WTC11 (cell line): ENCODE results near the gene C4orf50.

Source experiments
- CREB1 ChIP-seq: sonication (generic); formaldehyde crosslinking; IDR thresholded peaks from 2 replicates; pipeline ENCODE4 v1.8.0; 2023; ENCODE audit warnings: mild to moderate bottlenecking, missing genetic modification reagents
- FOXK1 ChIP-seq: sonication (generic); formaldehyde crosslinking; IDR thresholded peaks from 2 replicates; pipeline ENCODE4 v1.8.0; 2022; ENCODE audit warnings: mild to moderate bottlenecking, moderate library complexity, missing genetic modification reagents
- NFYB ChIP-seq: sonication (generic); formaldehyde crosslinking; conservative IDR thresholded peaks from 2 replicates; pipeline ENCODE4 v1.8.0; 2022; ENCODE audit warnings: low read depth, missing genetic modification reagents
- NR1H2 ChIP-seq: sonication (generic); formaldehyde crosslinking; IDR thresholded peaks from 2 replicates; pipeline ENCODE4 v1.9.0; 2021; ENCODE audit warnings: mild to moderate bottlenecking, moderate library complexity, missing genetic modification reagents
- TF ChIP-seq, protein P1 (sequence below): sonication (generic); formaldehyde crosslinking; IDR thresholded peaks from 2 replicates; pipeline ENCODE4 v1.8.0; 2023; ENCODE audit warnings: missing genetic modification reagents
- TF ChIP-seq, protein P2 (sequence below): sonication (generic); formaldehyde crosslinking; IDR thresholded peaks from 2 replicates; pipeline ENCODE4 v1.8.1; 2023; ENCODE audit warnings: mild to moderate bottlenecking, missing genetic modification reagents, moderate library complexity
- TF ChIP-seq, protein P3 (sequence below): fragments of 200-600 bp; IDR thresholded peaks from 2 replicates; pipeline ENCODE4 v1.8.0; 2022; ENCODE audit warnings: antibody characterized with exemption
- TF ChIP-seq, protein P4 (sequence below): fragments of 250-450 bp; sonication (Bioruptor Pico); IDR thresholded peaks from 2 replicates; pipeline ENCODE4 v2.1.2; 2022; ENCODE audit warnings: mild to moderate bottlenecking, moderate library complexity
- TF ChIP-seq, protein P5 (sequence below): sonication (generic); formaldehyde crosslinking; IDR thresholded peaks from 2 replicates; pipeline ENCODE4 v1.8.0; 2022; ENCODE audit warnings: mild to moderate bottlenecking, missing genetic modification reagents
- TF ChIP-seq, protein P6 (sequence below): sonication (generic); formaldehyde crosslinking; conservative IDR thresholded peaks from 2 replicates; pipeline ENCODE4 v1.8.1; 2022; ENCODE audit warnings: mild to moderate bottlenecking, missing genetic modification reagents

DNA sequence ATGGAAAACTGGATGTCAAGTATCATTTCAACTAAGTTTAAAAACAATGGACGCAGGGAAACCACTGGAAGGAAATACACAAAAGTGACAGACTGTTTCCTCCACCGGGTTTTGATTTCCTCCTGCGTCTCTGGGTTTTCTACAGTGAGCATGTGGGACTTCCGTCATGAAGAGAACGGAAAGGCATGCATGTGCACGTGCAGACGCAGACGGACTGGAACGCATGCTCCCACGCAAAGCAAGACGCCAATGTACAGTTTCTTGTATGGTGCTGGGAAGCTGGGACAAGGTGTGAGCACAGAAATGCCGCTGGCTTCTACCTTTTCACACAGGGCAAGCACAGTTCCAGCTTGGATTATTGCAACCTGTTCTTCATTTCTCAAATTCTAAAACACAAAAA, 30.3 kb upstream of the C4orf50 start:
- TF ChIP-seq FOXK1 (CRISPR knock-in tag), result no peak
- TF ChIP-seq, protein P1, sequence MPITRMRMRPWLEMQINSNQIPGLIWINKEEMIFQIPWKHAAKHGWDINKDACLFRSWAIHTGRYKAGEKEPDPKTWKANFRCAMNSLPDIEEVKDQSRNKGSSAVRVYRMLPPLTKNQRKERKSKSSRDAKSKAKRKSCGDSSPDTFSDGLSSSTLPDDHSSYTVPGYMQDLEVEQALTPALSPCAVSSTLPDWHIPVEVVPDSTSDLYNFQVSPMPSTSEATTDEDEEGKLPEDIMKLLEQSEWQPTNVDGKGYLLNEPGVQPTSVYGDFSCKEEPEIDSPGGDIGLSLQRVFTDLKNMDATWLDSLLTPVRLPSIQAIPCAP, result no peak
- no peak for TF ChIP-seq CREB1 (CRISPR knock-in tag)
- TF ChIP-seq, protein P2, sequence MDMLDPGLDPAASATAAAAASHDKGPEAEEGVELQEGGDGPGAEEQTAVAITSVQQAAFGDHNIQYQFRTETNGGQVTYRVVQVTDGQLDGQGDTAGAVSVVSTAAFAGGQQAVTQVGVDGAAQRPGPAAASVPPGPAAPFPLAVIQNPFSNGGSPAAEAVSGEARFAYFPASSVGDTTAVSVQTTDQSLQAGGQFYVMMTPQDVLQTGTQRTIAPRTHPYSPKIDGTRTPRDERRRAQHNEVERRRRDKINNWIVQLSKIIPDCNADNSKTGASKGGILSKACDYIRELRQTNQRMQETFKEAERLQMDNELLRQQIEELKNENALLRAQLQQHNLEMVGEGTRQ (CRISPR knock-in tag), result no peak
- TF ChIP-seq, protein P3, sequence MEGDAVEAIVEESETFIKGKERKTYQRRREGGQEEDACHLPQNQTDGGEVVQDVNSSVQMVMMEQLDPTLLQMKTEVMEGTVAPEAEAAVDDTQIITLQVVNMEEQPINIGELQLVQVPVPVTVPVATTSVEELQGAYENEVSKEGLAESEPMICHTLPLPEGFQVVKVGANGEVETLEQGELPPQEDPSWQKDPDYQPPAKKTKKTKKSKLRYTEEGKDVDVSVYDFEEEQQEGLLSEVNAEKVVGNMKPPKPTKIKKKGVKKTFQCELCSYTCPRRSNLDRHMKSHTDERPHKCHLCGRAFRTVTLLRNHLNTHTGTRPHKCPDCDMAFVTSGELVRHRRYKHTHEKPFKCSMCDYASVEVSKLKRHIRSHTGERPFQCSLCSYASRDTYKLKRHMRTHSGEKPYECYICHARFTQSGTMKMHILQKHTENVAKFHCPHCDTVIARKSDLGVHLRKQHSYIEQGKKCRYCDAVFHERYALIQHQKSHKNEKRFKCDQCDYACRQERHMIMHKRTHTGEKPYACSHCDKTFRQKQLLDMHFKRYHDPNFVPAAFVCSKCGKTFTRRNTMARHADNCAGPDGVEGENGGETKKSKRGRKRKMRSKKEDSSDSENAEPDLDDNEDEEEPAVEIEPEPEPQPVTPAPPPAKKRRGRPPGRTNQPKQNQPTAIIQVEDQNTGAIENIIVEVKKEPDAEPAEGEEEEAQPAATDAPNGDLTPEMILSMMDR, result no peak
- TF ChIP-seq, protein P4, sequence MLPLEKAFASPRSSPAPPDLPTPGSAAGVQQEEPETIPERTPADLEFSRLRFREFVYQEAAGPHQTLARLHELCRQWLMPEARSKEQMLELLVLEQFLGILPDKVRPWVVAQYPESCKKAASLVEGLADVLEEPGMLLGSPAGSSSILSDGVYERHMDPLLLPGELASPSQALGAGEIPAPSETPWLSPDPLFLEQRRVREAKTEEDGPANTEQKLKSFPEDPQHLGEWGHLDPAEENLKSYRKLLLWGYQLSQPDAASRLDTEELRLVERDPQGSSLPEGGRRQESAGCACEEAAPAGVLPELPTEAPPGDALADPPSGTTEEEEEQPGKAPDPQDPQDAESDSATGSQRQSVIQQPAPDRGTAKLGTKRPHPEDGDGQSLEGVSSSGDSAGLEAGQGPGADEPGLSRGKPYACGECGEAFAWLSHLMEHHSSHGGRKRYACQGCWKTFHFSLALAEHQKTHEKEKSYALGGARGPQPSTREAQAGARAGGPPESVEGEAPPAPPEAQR (CRISPR knock-in tag), result no peak
- TF ChIP-seq, protein P5, sequence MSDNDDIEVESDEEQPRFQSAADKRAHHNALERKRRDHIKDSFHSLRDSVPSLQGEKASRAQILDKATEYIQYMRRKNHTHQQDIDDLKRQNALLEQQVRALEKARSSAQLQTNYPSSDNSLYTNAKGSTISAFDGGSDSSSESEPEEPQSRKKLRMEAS, result no peak
- TF ChIP-seq, protein P6, sequence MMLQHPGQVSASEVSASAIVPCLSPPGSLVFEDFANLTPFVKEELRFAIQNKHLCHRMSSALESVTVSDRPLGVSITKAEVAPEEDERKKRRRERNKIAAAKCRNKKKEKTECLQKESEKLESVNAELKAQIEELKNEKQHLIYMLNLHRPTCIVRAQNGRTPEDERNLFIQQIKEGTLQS (CRISPR knock-in tag), result no peak
- TF ChIP-seq NR1H2 (CRISPR knock-in tag), result no peak
- TF ChIP-seq NFYB (CRISPR knock-in tag), result no peak
